ENCODE results near the gene WNT3. TPM values are rescaled to one million over a fixed set of nuclear protein-coding genes. Genes with fewer than 3 reads are reported as not detected.

WNT3 gene
- total RNA-seq, 4 donors from 2014 or later = 0.46 to 0.90 TPM; not detected in 2

DNA sequence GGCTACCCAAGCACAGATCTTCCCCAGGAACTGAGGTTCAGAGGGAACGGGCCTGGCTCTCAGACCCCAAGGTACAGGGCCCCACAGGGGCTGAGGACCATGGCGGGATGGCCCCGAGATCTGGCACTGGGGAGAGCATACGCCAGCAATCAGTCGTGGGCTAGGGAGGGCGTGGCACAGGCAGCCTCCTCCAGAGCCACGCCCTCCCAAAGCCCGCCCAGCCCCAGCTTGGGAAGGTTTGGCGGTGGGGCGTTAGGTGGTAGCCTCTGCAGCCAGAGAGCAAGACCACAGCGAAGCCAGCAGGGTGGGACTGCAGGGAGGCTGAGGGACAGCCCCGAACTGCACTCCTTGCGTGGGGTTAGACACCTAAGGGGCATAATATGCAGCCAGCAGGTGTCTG is 44.5 kb upstream of the WNT3 start:
- no peaks in the 10 kb centered on the region for H3K36me3 ChIP-seq
- H3K9me3 ChIP-seq = no peaks in the 10 kb centered on the region
- H3K27me3 ChIP-seq = no peaks in the 10 kb centered on the region
- no peak overlapping the region for H3K4me3 ChIP-seq
- intact Hi-C loops (cut with DNase I; ENCODE audit: low total_unique reads) = no loop called here
- no peak overlapping the region for H3K27ac ChIP-seq
- no peak for DNase-seq
- H3K4me1 ChIP-seq = no peaks in the 10 kb centered on the region
- TF ChIP-seq POLR2A (IDR thresholded peaks at IDR 0.05) = no peak
- TF ChIP-seq, protein P1, sequence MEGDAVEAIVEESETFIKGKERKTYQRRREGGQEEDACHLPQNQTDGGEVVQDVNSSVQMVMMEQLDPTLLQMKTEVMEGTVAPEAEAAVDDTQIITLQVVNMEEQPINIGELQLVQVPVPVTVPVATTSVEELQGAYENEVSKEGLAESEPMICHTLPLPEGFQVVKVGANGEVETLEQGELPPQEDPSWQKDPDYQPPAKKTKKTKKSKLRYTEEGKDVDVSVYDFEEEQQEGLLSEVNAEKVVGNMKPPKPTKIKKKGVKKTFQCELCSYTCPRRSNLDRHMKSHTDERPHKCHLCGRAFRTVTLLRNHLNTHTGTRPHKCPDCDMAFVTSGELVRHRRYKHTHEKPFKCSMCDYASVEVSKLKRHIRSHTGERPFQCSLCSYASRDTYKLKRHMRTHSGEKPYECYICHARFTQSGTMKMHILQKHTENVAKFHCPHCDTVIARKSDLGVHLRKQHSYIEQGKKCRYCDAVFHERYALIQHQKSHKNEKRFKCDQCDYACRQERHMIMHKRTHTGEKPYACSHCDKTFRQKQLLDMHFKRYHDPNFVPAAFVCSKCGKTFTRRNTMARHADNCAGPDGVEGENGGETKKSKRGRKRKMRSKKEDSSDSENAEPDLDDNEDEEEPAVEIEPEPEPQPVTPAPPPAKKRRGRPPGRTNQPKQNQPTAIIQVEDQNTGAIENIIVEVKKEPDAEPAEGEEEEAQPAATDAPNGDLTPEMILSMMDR (IDR thresholded peaks at IDR 0.05) = no peak

DNA sequence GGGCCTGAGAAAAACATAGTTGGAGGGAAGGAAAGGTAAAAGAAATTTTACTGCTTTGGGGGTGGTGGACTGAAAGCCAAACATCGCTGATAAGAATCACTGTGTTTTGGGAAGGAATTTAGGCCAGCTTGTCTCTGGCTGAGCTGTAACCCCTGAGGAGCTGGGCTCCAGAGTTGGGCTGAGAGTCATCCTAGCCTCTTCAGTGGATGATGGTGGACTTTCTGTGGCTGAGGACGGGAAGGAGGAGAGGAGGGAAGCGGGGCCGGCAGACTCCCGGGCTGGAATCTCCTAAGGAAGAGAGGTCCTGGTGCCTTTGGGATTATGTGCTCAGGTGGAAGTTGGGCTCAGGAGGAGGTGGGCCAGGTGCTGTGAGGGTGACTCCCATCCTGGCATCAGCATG is 41.5 kb upstream of the WNT3 start:
- intact Hi-C loops (cut with DNase I; ENCODE audit: low total_unique reads) = no loop called here

DNA sequence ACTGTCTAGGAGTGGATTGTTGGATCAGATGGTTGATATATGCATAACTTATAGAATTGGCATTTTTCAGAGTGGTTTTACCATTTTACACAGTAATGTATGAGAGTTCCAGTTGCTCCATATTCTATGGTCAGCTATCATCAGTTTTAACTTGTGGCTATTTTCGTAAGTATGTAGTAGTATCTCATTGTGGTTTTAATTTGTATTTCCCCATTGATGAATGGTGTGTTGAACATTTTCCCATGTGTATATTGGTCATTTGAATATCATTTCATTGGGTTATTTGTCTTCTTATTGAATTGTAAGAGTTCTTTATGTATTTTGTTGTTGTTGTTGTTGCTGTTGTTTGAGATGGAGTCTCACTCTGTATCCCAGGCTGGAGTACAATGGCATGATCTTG is 39.1 kb upstream of the WNT3 start:
- Histone ChIP-seq H3K27me3 (peaks cover 0 to 3% of the 10 kb centered on the region in 2 donors), H3K4me3 (no peak overlapping the region), H3K9me3 (no peaks in the 10 kb centered on the region), H3K36me3 (no peaks in the 10 kb centered on the region), H3K4me1 (no peaks in the 10 kb centered on the region), H3K27ac (no peak overlapping the region)
- TF ChIP-seq POLR2A (IDR thresholded peaks at IDR 0.05) = no peak
- TF ChIP-seq, protein P1 (IDR thresholded peaks at IDR 0.05) = no peak
- intact Hi-C loops (cut with DNase I; ENCODE audit: low total_unique reads) = no loop called here
- no peak for DNase-seq

More for the DNA sequence above, 41.5 kb upstream of the WNT3 start:
- TF ChIP-seq, protein P1 (IDR thresholded peaks at IDR 0.05) = no peak
- no peak for TF ChIP-seq POLR2A (IDR thresholded peaks at IDR 0.05)
- H3K4me3 ChIP-seq = no peak overlapping the region
- H3K36me3 ChIP-seq = no peaks in the 10 kb centered on the region
- no peak for DNase-seq
- H3K27me3 ChIP-seq = no peaks in the 10 kb centered on the region
- H3K27ac ChIP-seq = no peak overlapping the region
- no peaks in the 10 kb centered on the region for H3K4me1 ChIP-seq
- H3K9me3 ChIP-seq = no peaks in the 10 kb centered on the region

DNA sequence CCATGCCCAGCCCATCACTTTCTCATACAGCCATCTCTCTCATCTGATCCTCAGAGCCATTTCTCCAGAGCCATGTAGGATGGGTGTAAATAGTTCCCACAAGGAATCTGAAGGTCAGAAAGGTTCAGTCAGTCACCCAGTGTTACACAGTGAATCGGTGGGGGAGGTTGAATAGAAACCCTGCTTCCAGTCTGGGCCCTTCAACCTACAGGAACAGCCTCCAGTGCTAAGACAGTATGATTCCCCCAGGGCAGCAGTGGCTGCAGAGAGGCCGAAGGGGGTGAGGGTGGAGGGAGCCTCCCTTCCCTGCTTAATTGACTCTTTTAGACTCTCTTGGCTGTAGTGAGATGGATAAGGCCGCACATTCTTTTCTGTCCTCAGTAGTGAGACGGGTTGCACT is 36.5 kb upstream of the WNT3 start:
- intact Hi-C loops (cut with DNase I; ENCODE audit: low total_unique reads) = no loop called here
- Histone ChIP-seq H3K4me1 (peaks cover 0 to 13% of the 10 kb centered on the region in 2 donors), H3K27me3 (peaks cover 3 to 4% of the 10 kb centered on the region in 2 donors), H3K4me3 (no peak overlapping the region), H3K9me3 (no peaks in the 10 kb centered on the region), H3K27ac (no peak overlapping the region), H3K36me3 (no peaks in the 10 kb centered on the region)
- no peak for DNase-seq
- TF ChIP-seq POLR2A (IDR thresholded peaks at IDR 0.05) = no peak
- TF ChIP-seq, protein P1 (IDR thresholded peaks at IDR 0.05) = no peak

DNA sequence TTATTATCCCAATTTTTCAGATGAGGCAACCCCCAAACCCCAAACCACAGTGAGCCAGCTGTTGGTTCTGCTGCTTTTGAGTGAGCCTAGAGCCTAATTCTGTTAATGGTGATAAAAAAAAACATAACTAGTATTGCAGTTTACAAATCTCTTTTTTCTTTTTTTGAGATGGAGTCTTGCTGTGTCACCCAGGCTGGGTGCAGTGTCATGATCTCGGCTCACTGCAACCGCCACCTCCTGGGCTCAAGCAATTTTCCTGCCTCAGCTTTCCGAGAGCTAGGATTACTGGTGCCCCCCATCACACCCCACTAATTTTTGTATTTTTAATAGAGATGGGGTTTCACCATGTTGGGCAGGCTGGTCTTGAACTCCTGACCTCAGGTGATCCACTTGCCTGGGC is 36.0 kb upstream of the WNT3 start:
- intact Hi-C loops (cut with DNase I; ENCODE audit: low total_unique reads) = no loop called here
- H3K36me3 ChIP-seq = no peaks in the 10 kb centered on the region
- peaks cover 3 to 4% of the 10 kb centered on the region in 2 donors for H3K27me3 ChIP-seq
- no peak for TF ChIP-seq POLR2A (IDR thresholded peaks at IDR 0.05)
- TF ChIP-seq, protein P1 (IDR thresholded peaks at IDR 0.05) = no peak
- DNase-seq = no peak
- no peak overlapping the region for H3K27ac ChIP-seq
- H3K4me1 ChIP-seq = peaks cover 0 to 13% of the 10 kb centered on the region in 2 donors
- no peaks in the 10 kb centered on the region for H3K9me3 ChIP-seq
- H3K4me3 ChIP-seq = no peak overlapping the region

Measured in uterus (tissue), 4 donors.